Measurements from ENCODE around the gene FHOD1.

DNA sequence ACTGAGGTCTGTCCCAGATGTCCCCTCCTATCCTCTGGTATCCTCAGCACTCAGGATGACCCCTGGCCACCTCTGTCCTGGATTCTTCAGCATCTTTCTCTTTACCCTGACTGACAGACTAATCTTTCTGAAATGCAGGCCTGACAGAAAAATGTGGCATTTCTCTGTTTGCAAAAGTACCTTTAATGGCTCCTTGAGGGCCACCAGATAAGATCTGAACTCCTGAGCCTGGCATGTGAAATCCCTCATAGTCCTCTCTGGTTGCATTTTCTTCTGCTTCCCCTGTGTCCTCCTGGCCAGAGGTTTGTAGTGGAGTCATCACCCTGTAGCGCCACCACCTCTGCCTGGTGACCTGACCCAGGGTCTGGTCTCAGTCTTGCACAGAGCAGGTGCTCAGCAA is 50.4 kb downstream of the FHOD1 start:
- TF ChIP-seq, protein P1, sequence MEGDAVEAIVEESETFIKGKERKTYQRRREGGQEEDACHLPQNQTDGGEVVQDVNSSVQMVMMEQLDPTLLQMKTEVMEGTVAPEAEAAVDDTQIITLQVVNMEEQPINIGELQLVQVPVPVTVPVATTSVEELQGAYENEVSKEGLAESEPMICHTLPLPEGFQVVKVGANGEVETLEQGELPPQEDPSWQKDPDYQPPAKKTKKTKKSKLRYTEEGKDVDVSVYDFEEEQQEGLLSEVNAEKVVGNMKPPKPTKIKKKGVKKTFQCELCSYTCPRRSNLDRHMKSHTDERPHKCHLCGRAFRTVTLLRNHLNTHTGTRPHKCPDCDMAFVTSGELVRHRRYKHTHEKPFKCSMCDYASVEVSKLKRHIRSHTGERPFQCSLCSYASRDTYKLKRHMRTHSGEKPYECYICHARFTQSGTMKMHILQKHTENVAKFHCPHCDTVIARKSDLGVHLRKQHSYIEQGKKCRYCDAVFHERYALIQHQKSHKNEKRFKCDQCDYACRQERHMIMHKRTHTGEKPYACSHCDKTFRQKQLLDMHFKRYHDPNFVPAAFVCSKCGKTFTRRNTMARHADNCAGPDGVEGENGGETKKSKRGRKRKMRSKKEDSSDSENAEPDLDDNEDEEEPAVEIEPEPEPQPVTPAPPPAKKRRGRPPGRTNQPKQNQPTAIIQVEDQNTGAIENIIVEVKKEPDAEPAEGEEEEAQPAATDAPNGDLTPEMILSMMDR (IDR thresholded peaks at IDR 0.05) = no peak
- TF ChIP-seq POLR2A (IDR thresholded peaks at IDR 0.05) = no peak

All from lower leg skin (tissue), 3 donors.